Measurements from ENCODE around the gene ZSCAN25.

The ZSCAN25 gene

DNA sequence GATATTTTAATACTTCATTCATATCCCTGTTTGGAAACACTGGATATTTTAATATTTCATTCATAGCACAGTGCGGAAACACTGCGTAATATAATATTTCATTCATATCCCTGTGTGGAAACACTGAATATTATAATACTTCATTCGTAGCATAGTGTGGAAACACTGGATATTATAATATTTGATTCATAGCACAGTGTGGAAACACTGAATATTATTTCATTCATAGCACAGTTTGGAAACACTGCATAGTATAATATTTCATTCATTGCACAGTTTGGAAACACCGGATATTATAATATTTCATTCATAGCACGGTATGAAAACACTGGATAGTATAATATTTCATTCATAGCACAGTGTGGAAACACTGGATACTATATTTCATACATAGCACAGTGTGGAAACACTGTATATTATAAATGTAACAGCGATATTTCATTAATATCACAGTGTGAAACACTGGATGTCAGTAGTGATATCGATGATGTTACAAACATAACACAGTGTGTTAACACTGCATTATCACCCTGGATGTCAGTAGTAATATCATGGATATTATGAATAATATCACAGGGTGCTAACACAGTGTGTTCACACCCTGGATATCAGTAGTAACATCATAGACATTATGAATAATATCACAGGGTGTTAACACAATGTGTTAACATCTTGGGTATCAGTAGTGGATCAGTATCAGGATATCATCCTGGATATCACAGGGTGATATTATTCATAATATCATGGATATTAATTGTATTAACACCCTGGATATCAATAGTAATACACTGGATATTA lies 21.6 kb upstream of the ZSCAN25 start:
- Histone ChIP-seq H3K79me2 (ENCODE audit: control insufficient read depth, insufficient read depth, low read length, unreplicated experiment) (no peaks in the 10 kb centered on the region), H3K4me1 (ENCODE audit: control insufficient read depth, insufficient read depth, low read length, unreplicated experiment) (no peaks in the 10 kb centered on the region), H2AFZ (ENCODE audit: low read length, unreplicated experiment) (no peak overlapping the region), H3K36me3 (ENCODE audit: insufficient read depth, low read length) (no peaks in the 10 kb centered on the region), H3K27me3 (ENCODE audit: insufficient read depth, low read length) (no peaks in the 10 kb centered on the region), H3K27ac (ENCODE audit: low read depth, low read length) (no peak overlapping the region), H3K4me3 (ENCODE audit: low read depth, low read length) (no peak overlapping the region)

DNA sequence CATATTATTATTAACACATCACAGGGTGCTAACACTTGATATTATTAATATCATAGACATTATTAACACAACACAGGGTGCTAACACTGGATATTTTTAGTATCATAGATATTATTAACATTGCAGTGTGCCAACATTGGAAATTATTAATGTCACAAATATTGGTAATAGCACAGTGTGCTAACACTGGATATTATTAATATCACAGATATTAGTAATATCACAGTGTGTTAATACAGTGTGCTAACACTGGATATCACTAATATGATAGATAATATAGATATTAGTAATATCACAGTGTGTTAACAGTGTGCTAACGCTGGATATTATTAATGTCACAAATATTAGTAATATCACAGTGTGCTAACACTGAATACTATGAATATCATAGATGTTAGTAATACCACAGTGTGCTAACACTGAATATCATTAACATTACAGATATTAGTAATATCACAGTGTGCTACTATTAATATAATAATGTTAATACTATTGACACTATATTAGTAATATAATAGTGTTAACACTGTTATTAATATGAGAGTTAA lies 20.3 kb upstream of the ZSCAN25 start:
- Histone ChIP-seq H3K4me1 (ENCODE audit: control insufficient read depth, insufficient read depth, low read length, unreplicated experiment) (no peaks in the 10 kb centered on the region), H3K36me3 (ENCODE audit: insufficient read depth, low read length) (no peaks in the 10 kb centered on the region), H3K79me2 (ENCODE audit: control insufficient read depth, insufficient read depth, low read length, unreplicated experiment) (no peaks in the 10 kb centered on the region), H3K27ac (ENCODE audit: low read depth, low read length) (no peak overlapping the region), H2AFZ (ENCODE audit: low read length, unreplicated experiment) (no peak overlapping the region), H3K4me3 (ENCODE audit: low read depth, low read length) (no peak overlapping the region), H3K27me3 (ENCODE audit: insufficient read depth, low read length) (no peaks in the 10 kb centered on the region)

DNA sequence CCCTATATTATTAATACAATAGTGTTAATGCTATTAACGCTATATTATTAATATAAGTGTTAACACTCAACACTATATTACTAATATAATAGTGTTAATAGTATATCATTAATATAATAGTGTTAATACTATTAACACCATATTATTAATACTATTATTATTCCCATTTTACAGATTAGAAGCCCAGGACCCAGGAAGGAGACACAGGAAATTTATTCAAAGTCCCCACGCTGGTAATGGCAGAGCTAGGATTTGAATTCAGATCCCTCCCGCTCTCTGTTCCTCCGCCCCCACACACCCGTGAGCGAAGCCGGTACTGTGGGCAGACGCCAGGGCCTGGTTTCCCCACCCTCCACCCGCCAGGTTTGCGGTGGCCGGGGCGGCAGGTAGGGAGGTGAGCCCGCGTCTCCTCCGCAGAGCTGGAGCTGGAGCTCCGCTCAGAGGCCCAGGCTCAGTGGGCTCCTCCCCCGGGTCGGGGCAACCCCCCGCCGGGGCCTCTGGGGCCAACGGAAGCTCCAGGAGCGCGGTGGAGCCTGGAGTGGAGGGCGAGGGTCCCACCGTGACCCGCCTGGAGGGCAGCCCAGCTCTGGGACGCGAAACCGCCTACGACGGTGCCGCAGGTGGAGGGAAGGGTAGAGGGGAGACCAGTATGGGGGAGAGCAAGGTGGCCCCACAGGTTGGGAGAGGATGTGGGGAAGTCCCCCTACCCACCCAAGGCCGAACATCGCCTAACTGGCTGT lies 18.8 kb upstream of the ZSCAN25 start, which contains the start of gene TMEM225B:
TSS of gene TMEM225B (plus strand) at position 506 of the 740 bp plus-strand sequence. CDS start 6,122 bp downstream, outside the sequence.
- H2AFZ ChIP-seq (ENCODE audit: low read length, unreplicated experiment) = no peak within 1 kb of the TSS

DNA sequence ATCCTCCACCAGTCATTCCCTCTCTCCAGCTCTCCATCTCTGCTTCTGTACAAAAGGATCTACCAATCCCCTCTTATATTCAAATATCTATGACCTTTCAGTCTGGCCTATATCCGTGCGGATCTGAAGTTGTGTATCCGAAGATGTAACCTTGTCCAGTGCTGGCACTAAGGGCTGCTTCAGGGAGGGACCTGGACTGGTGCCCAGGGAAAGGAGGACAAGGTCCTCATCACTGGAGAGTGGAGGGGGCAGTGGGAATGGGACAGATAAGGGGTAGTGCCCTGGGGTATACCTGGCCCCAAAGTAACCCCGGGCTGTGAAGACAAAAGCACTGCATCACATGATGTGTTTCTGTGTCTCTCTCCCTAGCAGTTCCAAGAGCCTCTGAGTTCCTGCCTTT lies 16.9 kb upstream of the ZSCAN25 start:
- H3K4me3 ChIP-seq (ENCODE audit: low read depth, low read length) = no peak overlapping the region
- no peak overlapping the region for H3K27ac ChIP-seq (ENCODE audit: low read depth, low read length)
- H2AFZ ChIP-seq (ENCODE audit: low read length, unreplicated experiment) = no peak overlapping the region
- no peaks in the 10 kb centered on the region for H3K27me3 ChIP-seq (ENCODE audit: insufficient read depth, low read length)
- H3K79me2 ChIP-seq (ENCODE audit: control insufficient read depth, insufficient read depth, low read length, unreplicated experiment) = no peaks in the 10 kb centered on the region
- no peaks in the 10 kb centered on the region for H3K4me1 ChIP-seq (ENCODE audit: control insufficient read depth, insufficient read depth, low read length, unreplicated experiment)
- H3K36me3 ChIP-seq (ENCODE audit: insufficient read depth, low read length) = no peaks in the 10 kb centered on the region

More for the DNA sequence above, 18.8 kb upstream of the ZSCAN25 start, which contains the start of gene TMEM225B:
- H3K4me1 ChIP-seq (ENCODE audit: control insufficient read depth, insufficient read depth, low read length, unreplicated experiment) = no peaks in the 10 kb centered on the region
- H3K27ac ChIP-seq (ENCODE audit: low read depth, low read length) = no peak within 1 kb of the TSS
- no peak within 1 kb of the TSS for H3K4me3 ChIP-seq (ENCODE audit: low read depth, low read length)
- no peaks in the 10 kb centered on the region for H3K27me3 ChIP-seq (ENCODE audit: insufficient read depth, low read length)
- H3K36me3 ChIP-seq (ENCODE audit: insufficient read depth, low read length) = no peaks in the 10 kb centered on the region
- H3K79me2 ChIP-seq (ENCODE audit: control insufficient read depth, insufficient read depth, low read length, unreplicated experiment) = no peaks in the 10 kb centered on the region

DNA sequence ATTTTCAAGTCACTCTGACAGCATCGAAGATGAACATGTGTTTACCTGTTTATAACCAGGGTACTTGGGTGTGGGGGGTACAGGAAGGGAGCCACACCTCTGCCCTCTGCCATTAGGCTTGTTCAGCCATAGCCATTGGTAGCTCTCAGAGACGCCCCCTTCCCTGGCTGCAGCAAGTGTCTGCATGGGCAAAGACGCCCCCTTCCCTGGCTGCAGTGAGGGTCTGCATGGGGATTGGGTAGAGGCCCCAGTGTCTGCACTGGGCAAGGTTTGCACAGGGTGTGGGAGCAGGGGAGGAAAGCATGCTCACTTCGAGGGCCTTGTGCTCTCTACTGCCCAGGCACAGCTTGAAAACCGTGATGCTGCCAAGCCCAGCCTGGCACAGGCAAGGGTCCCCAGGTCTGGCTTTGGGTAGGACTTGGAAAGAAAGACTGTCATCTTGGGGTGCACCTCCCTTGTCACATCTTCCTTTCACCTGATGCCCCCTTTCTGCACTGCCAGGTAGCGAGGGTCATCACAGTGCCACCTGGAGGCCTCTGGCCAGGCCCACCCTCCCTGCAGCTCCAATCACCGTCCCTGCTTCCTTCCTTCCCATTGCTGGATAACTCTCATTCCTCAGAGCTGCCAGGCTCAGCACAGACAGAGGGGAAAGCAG lies 15.0 kb upstream of the ZSCAN25 start:
- Histone ChIP-seq H3K4me3 (ENCODE audit: low read depth, low read length) (no peak overlapping the region), H3K79me2 (ENCODE audit: control insufficient read depth, insufficient read depth, low read length, unreplicated experiment) (no peaks in the 10 kb centered on the region), H3K27ac (ENCODE audit: low read depth, low read length) (no peak overlapping the region), H2AFZ (ENCODE audit: low read length, unreplicated experiment) (no peak overlapping the region), H3K4me1 (ENCODE audit: control insufficient read depth, insufficient read depth, low read length, unreplicated experiment) (no peaks in the 10 kb centered on the region), H3K27me3 (ENCODE audit: insufficient read depth, low read length) (no peaks in the 10 kb centered on the region), H3K36me3 (ENCODE audit: insufficient read depth, low read length) (no peaks in the 10 kb centered on the region)

DNA sequence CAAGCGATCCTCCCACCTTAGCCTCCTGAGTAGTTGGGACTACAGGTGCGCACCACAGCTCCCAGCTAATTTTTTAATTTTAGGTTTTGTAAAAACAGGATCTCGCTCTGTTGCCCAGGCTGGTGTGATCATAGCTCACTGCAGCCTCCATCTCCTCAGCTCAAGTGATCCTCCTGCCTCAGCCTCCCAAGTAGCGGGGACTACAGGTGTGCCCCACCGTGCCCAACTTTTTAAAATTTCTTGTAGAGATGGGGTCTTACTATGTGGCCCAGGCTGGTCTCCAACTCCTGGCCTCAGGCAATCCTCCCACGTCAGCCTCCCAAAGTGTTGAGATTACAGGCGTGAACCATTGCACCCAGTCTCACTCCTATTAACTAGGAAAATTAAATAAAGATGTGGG lies 11.2 kb upstream of the ZSCAN25 start:
- no peaks in the 10 kb centered on the region for H3K27me3 ChIP-seq (ENCODE audit: insufficient read depth, low read length)
- H2AFZ ChIP-seq (ENCODE audit: low read length, unreplicated experiment) = no peak overlapping the region
- no peak overlapping the region for H3K27ac ChIP-seq (ENCODE audit: low read depth, low read length)
- H3K4me1 ChIP-seq (ENCODE audit: control insufficient read depth, insufficient read depth, low read length, unreplicated experiment) = no peaks in the 10 kb centered on the region
- no peak overlapping the region for H3K4me3 ChIP-seq (ENCODE audit: low read depth, low read length)
- no peaks in the 10 kb centered on the region for H3K79me2 ChIP-seq (ENCODE audit: control insufficient read depth, insufficient read depth, low read length, unreplicated experiment)
- H3K36me3 ChIP-seq (ENCODE audit: insufficient read depth, low read length) = no peaks in the 10 kb centered on the region

DNA sequence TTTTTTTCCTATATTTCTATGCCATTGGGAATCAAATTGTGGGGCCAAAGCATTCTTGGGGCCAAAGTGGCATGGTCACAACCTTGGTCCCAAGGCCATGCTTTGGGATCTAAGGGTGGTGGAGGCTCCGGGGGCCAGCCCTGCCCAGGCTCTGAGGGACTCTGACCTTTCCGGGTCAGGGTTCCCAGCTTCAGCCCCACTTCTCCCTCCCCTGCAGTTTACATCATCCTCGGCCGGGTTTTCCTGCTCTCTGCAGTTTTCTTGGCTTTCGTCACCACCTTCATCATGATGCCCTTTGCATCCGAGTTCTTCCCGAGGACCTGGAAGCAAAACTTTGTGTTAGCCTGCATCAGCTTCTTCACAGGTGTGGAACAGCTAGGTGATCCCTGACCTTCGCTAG lies 10.2 kb upstream of the ZSCAN25 start:
- Histone ChIP-seq H3K27me3 (ENCODE audit: insufficient read depth, low read length) (no peaks in the 10 kb centered on the region), H3K36me3 (ENCODE audit: insufficient read depth, low read length) (no peaks in the 10 kb centered on the region), H3K4me3 (ENCODE audit: low read depth, low read length) (no peak overlapping the region), H3K27ac (ENCODE audit: low read depth, low read length) (no peak overlapping the region), H3K79me2 (ENCODE audit: control insufficient read depth, insufficient read depth, low read length, unreplicated experiment) (no peaks in the 10 kb centered on the region), H2AFZ (ENCODE audit: low read length, unreplicated experiment) (no peak overlapping the region), H3K4me1 (ENCODE audit: control insufficient read depth, insufficient read depth, low read length, unreplicated experiment) (no peaks in the 10 kb centered on the region)

DNA sequence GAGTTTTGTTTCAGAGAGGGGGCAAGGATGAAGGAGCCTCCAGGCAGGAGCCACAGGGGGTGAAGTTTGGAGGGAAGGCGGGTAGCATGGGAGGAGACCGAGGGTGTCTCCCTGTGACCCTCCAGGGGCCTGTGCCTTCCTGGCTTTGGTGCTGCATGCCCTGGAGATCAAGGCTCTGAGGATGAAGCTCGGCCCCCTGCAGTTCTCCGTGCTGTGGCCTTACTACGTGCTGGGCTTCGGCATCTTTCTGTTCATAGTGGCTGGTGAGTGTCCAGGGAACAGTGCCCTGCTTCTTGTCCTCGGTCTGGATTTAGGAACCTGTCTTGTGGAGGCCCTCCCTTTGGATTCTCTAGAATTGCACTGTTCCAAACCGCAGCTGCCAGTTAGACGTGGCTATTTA lies 9.2 kb upstream of the ZSCAN25 start:
- Histone ChIP-seq H3K79me2 (ENCODE audit: control insufficient read depth, insufficient read depth, low read length, unreplicated experiment) (no peaks in the 10 kb centered on the region), H3K36me3 (ENCODE audit: insufficient read depth, low read length) (no peaks in the 10 kb centered on the region), H3K4me3 (ENCODE audit: low read depth, low read length) (no peak overlapping the region), H3K27me3 (ENCODE audit: insufficient read depth, low read length) (no peaks in the 10 kb centered on the region), H2AFZ (ENCODE audit: low read length, unreplicated experiment) (no peak overlapping the region), H3K4me1 (ENCODE audit: control insufficient read depth, insufficient read depth, low read length, unreplicated experiment) (no peaks in the 10 kb centered on the region), H3K27ac (ENCODE audit: low read depth, low read length) (no peak overlapping the region)

DNA sequence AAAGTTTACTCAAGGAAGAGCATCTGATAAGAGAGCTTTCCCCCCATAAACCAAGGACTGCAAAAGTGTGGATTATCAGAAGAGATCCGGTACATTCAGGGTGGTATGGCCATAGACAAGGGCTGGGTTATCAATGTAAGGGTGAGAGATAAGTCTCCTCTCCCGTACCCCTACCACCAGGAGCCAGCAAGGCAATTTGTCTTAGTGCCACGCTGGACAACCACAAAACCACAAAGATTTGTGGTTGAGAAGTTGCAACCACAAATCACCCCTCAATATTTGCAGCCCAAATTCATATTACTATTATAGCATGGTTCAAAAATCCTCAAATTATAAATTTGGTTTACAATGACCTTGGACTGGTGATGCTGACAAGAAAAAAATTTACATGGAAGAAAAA lies 2.3 kb upstream of the ZSCAN25 start:
- no peaks in the 10 kb centered on the region; the same call in 1 of the 2 replicates for H3K36me3 ChIP-seq (ENCODE audit: insufficient read depth, low read length)
- no peak overlapping the region for H3K27ac ChIP-seq (ENCODE audit: low read depth, low read length)
- peaks cover 19% of the 10 kb centered on the region for H3K79me2 ChIP-seq (ENCODE audit: control insufficient read depth, insufficient read depth, low read length, unreplicated experiment)
- H3K4me1 ChIP-seq (ENCODE audit: control insufficient read depth, insufficient read depth, low read length, unreplicated experiment) = peaks cover 16% of the 10 kb centered on the region
- H2AFZ ChIP-seq (ENCODE audit: low read length, unreplicated experiment) = no peak overlapping the region
- no peaks in the 10 kb centered on the region for H3K27me3 ChIP-seq (ENCODE audit: insufficient read depth, low read length)
- H3K4me3 ChIP-seq (ENCODE audit: low read depth, low read length) = no peak overlapping the region

DNA sequence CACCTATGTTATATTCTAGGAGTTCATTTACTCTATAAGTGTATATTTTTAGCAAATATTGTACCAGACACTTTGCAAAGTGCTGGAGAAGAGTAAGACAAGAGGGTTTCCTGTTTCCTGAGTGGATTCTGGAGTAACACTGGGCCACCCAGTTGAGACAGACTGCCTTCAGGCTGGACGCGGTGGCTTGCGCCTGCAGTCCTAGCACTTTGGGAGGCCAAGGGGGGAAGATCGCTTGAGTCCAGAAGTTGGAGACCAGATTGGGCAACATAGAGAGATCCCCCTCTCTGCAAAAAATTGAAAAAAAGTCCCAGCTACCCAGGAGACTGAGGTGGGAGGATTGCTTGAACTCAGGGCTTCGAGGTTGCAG lies 772 bp upstream of the ZSCAN25 start:
- H3K27me3 ChIP-seq (ENCODE audit: insufficient read depth, low read length) = no peaks in the 10 kb centered on the region
- peaks cover 9% of the 10 kb centered on the region; the same call in 1 of the 2 replicates for H3K36me3 ChIP-seq (ENCODE audit: insufficient read depth, low read length)
- no peak overlapping the region for H3K27ac ChIP-seq (ENCODE audit: low read depth, low read length)
- peak overlapping the region; percentile 92 for H3K4me3 ChIP-seq (ENCODE audit: low read depth, low read length)
- peaks cover 16% of the 10 kb centered on the region for H3K4me1 ChIP-seq (ENCODE audit: control insufficient read depth, insufficient read depth, low read length, unreplicated experiment)
- peaks cover 19% of the 10 kb centered on the region for H3K79me2 ChIP-seq (ENCODE audit: control insufficient read depth, insufficient read depth, low read length, unreplicated experiment)
- peak overlapping the region; percentile 89 for H2AFZ ChIP-seq (ENCODE audit: low read length, unreplicated experiment)
